Esophagus muscularis mucosa (tissue), 4 donors: Measurements from ENCODE around the gene NCOA4. TPM values are rescaled to one million over a fixed set of nuclear protein-coding genes. Genes with fewer than 3 reads are reported as not detected.
A peak's percentile ranks its signal among the peaks of the same experiment; 100 is the strongest.

Experiments
- DNase-seq: peaks from one replicate; pipeline ENCODE4 v3.0.0-alpha.2; 2017; ENCODE audit errors: extremely low spot score
- H3K27ac ChIP-seq, 4 donors: fragments of 200-600 bp; sonication (generic); replicated peaks in 1 of 4; 1 replicate in 3 of 4; 2 replicates in 1 of 4; pipeline ENCODE4 v1.5.1; 2016 to 2019; ENCODE audit warnings: mild to moderate bottlenecking in 1 of 4
- H3K27me3 ChIP-seq, 4 donors: fragments of 200-600 bp; sonication (generic); one replicate each; pipeline versions ENCODE4 v1.5.1 to v1.6.0; 2016 to 2019
- H3K36me3 ChIP-seq, 4 donors: fragments of 200-600 bp; sonication (generic); one replicate each; pipeline ENCODE4 v1.5.1; 2016 to 2019
- H3K4me1 ChIP-seq, 4 donors: fragments of 200-600 bp; sonication (generic); one replicate each; pipeline ENCODE4 v1.5.1; 2016 to 2019
- H3K4me3 ChIP-seq, 4 donors: fragments of 200-600 bp; sonication (generic); 1 replicate in 2 of 4; 2 replicates in 2 of 4; pipeline ENCODE4 v1.5.1; 2016 to 2019; ENCODE audit warnings: mild to moderate bottlenecking in 4 of 4, moderate library complexity in 1 of 4
- H3K9me3 ChIP-seq, 4 donors: fragments of 200-600 bp; sonication (generic); 1 replicate in 3 of 4; 2 replicates in 1 of 4; pipeline ENCODE4 v1.5.1; 2016 to 2019
- EP300 ChIP-seq: sonication (generic); formaldehyde crosslinking; IDR thresholded peaks from one replicate; pipeline ENCODE4 v1.6.1; 2017; ENCODE audit warnings: antibody characterized with exemption
- POLR2A ChIP-seq: fragments of 450-650 bp; IDR thresholded peaks from one replicate; pipeline ENCODE4 v1.6.1; 2017; ENCODE audit warnings: antibody characterized with exemption, moderate library complexity, mild to moderate bottlenecking, low read depth
- POLR2AphosphoS5 ChIP-seq, 2 donors: sonication (generic); formaldehyde crosslinking; IDR thresholded peaks; one replicate each; pipeline ENCODE4 v1.6.1; 2017; ENCODE audit warnings: antibody characterized with exemption in 2 of 2
- WGBS: methylation state at CpG from one replicate; pipeline ENCODE4 v1.1.5; 2018; 5-methylcytosine and 5-hydroxymethylcytosine counted together
- intact Hi-C: fragments of 100-400 bp; cut with DNase I; formaldehyde crosslinking; loops from one replicate; pipeline ENCODE4 v1.15.1; 2023
- total RNA-seq, 4 donors: library from RNA; depleted of rRNA; stranded (reverse); fragments of >200 nt; gene quantifications; one replicate each; pipeline versions ENCODE4 v1.1.0 to v1.2.1, GENCODE V29; 2016
- TF ChIP-seq, protein P1 (sequence below), 3 experiments: fragments of 200-600 bp in 2 of 3; fragments of 450-650 bp in 1 of 3; sonication (generic) in 2 of 3; IDR thresholded peaks; one replicate each; pipeline ENCODE4 v1.5.1; 2017 to 2019; ENCODE audit warnings: antibody characterized with exemption in 3 of 3, mild to moderate bottlenecking in 2 of 3, moderate library complexity in 1 of 3

The NCOA4 gene
- total RNA-seq, 4 donors from 2014 or later = 147 to 170 (median 157) TPM

DNA sequence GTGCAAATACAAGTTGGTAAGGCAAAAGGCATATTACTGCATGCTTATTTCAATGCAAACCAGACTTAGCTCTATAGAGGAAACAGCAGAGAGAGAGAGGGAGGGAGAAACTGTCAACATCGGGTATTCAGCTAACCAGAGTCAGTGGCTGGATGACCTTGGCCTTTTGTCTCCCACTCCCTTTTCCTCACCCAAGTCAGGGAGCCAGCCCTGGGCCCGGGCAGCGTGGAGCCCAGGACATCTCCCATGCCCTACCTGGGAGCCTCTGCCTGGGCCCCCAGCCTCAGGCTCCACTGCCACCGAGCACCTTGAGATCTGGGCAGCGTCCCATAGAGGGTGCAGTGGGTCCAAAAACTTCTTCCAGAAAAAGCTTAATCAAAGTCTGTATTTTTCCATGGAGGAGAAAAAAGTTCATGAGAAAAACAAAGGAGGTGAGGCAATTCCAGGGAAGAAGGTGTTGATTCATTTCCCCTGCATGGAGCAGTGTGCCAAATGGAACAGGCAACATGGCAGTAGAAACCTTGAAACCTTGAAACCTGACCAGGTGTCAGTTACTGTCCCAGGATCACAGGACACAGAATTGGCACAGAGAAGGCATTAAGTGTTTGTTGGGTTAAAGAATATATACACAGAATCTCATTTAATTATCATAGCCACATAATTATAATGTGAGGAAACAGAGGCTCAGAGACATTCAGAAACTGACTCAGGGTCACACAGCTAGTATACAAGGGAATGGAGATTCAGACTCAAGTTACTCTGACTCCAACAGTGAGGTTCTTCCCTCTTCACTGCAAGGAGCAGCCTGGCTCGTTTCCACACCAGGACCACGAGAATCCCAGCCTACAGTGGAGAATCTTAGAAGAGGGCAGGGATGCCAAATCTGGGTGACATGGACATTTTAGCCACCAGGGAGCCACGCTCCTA is 5.8 kb upstream of the NCOA4 start:
- intact Hi-C loops = no loop called here
- H3K27ac ChIP-seq = no peak overlapping the region
- H3K36me3 ChIP-seq = no peaks in the 10 kb centered on the region
- peaks cover 0 to 4% (median 0%) of the 10 kb centered on the region in 4 donors for H3K27me3 ChIP-seq
- WGBS = 63% methylated on average over 8 of the region's 8 CpGs
- no peak overlapping the region for H3K4me3 ChIP-seq
- H3K4me1 ChIP-seq = no peaks in the 10 kb centered on the region
- H3K9me3 ChIP-seq = no peaks in the 10 kb centered on the region
- TF ChIP-seq, protein P1, sequence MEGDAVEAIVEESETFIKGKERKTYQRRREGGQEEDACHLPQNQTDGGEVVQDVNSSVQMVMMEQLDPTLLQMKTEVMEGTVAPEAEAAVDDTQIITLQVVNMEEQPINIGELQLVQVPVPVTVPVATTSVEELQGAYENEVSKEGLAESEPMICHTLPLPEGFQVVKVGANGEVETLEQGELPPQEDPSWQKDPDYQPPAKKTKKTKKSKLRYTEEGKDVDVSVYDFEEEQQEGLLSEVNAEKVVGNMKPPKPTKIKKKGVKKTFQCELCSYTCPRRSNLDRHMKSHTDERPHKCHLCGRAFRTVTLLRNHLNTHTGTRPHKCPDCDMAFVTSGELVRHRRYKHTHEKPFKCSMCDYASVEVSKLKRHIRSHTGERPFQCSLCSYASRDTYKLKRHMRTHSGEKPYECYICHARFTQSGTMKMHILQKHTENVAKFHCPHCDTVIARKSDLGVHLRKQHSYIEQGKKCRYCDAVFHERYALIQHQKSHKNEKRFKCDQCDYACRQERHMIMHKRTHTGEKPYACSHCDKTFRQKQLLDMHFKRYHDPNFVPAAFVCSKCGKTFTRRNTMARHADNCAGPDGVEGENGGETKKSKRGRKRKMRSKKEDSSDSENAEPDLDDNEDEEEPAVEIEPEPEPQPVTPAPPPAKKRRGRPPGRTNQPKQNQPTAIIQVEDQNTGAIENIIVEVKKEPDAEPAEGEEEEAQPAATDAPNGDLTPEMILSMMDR (IDR thresholded peaks at IDR 0.05) = no peak
- no peak for TF ChIP-seq POLR2A
- TF ChIP-seq EP300 = no peak
- no peak for TF ChIP-seq POLR2AphosphoS5 (IDR thresholded peaks at IDR 0.05)
- DNase-seq = no peak

DNA sequence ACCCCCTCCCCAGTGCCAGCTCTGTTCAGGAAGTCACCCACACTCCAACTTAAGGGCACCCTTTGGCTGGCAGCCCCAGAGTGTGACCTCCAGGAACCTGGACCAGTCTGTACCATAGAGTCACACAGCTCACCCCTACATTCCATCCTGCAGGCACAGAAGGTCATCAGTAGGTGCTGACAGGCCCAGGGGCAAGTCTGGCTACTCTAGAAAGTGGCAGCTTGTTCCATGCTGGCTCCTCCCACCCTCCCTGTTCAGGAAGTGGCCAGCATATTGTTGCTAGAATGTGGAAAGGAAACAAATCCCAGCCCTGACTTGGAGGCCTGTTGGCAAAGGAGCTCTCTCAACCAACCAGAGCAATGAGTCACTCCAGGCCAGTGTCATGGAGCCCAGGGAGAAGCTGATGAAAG is 3.2 kb upstream of the NCOA4 start:
- intact Hi-C loops = no loop called here
- DNase-seq = no peak
- Histone ChIP-seq H3K36me3 (no peaks in the 10 kb centered on the region), H3K9me3 (no peaks in the 10 kb centered on the region), H3K27ac (no peak overlapping the region), H3K27me3 (no peaks in the 10 kb centered on the region), H3K4me1 (peaks cover 10 to 18% (median 17%) of the 10 kb centered on the region in 4 donors), H3K4me3 (no peak overlapping the region)
- TF ChIP-seq POLR2AphosphoS5 (IDR thresholded peaks at IDR 0.05) (no peak), EP300 (no peak), POLR2A (no peak)
- TF ChIP-seq, protein P1 (IDR thresholded peaks at IDR 0.05) = no peak

DNA sequence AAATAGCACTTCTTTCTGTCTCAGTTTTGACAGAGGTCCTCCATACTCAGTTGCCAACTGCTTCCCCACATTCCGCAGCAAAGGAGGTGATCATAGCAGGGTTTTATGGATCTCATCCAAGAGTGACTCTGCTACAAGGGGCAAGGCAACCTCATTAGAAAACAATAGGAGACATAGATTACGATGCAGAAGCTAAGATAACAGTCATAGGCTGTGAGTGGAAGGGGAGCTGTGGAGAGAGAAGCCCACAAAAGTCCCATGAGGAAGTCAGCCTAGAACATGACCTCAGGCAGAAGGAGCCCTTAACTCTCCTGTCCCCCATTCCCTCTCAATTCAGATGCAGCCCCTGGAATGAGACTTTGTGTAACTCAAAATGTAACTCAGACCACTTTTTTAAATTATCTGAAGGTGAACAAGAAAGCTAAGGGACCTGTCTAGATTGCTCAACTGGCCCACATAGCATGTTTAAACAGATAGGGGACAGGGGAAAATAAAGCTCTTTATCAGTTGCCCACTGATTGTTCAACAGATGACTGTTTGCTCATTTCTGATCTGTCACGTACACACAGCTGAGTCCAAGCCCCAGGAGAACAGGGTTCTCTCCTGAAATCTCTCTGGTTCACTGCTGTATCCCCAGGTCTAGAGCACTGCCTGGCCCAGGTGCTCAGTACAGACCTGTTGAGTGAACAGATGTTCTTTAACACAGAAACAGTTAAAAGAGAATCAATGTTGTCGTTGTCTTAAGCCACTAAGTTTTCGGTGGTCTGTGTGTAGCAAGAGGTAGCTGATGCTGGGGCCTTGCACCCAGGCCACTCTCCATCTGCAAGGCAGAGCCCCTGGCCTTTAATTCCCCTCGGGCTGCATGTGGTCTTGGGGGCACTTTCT is 1.5 kb upstream of the NCOA4 start:
- TF ChIP-seq POLR2A (no peak), EP300 (no peak), POLR2AphosphoS5 (IDR thresholded peaks at IDR 0.05) (no peak)
- TF ChIP-seq, protein P1 (IDR thresholded peaks at IDR 0.05) = no peak
- no peak overlapping the region for H3K27ac ChIP-seq
- no peaks in the 10 kb centered on the region for H3K27me3 ChIP-seq
- H3K9me3 ChIP-seq = no peaks in the 10 kb centered on the region
- intact Hi-C loops = no loop called here
- no peak overlapping the region for H3K4me3 ChIP-seq
- WGBS = 87% methylated on average over 6 of the region's 6 CpGs
- H3K4me1 ChIP-seq = peaks cover 26 to 35% (median 35%) of the 10 kb centered on the region in 4 donors
- no peak for DNase-seq
- no peaks in the 10 kb centered on the region for H3K36me3 ChIP-seq

DNA sequence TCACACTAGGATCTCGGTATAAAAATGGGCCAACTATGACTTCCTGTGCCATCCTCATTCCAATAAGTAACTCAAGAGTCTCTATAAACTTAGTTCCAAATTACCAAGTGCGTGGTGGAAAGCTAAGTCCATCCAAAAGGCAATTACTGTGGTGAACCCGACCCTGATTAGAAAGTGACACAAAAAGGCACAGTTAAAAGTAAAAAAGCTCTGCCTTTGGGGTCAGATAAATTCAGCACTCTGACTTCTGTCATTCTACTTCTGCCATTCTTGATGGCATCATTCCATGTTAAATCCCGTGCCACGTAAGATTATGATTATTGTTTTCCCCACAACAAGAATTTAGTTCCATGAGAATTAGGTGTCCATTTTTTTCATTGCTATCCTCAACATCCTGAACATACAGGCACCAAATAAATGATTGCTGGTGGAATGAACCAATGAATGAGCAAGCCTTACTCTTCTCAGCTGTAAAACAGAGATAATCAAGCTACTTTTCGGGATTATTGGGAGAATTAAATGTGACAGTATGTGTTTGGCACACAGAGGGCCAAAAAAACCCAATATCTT is 877 bp downstream of the NCOA4 start:
- Histone ChIP-seq H3K36me3 (no peaks in the 10 kb centered on the region), H3K4me1 (peaks cover 49 to 59% (median 58%) of the 10 kb centered on the region in 4 donors), H3K4me3 (peak overlapping the region; percentile 76 to 89 (median 88)), H3K9me3 (no peaks in the 10 kb centered on the region), H3K27me3 (no peaks in the 10 kb centered on the region), H3K27ac (peak overlapping the region; percentile 88 to 95 (median 93))
- intact Hi-C loops = no loop called here
- no peak for DNase-seq
- WGBS = 15% methylated on average over 6 of the region's 6 CpGs
- TF ChIP-seq POLR2AphosphoS5 (IDR thresholded peaks at IDR 0.05) = no peak
- TF ChIP-seq, protein P1 (IDR thresholded peaks at IDR 0.05) = no peak
